HEK293 (cell line): ENCODE measurements around the gene MRPL14.

Experiments
- SALL2 ChIP-seq: fragments of 450-650 bp; formaldehyde crosslinking; IDR thresholded peaks from 2 replicates; pipeline ENCODE4 v1.5.0; 2017; ENCODE audit warnings: missing biosample characterization, mild to moderate bottlenecking, missing genetic modification characterization, borderline replicate concordance
- ZBTB49 ChIP-seq: fragments of 450-650 bp; formaldehyde crosslinking; IDR thresholded peaks from 2 replicates; pipeline ENCODE4 v1.5.1; 2016; ENCODE audit warnings: missing biosample characterization, missing genetic modification characterization, low read depth
- ZFP37 ChIP-seq: fragments of 450-650 bp; formaldehyde crosslinking; IDR thresholded peaks from 2 replicates; pipeline ENCODE4 v1.5.1; 2016; ENCODE audit warnings: missing biosample characterization, missing genetic modification characterization
- ZNF114 ChIP-seq: fragments of 450-650 bp; formaldehyde crosslinking; IDR thresholded peaks from 2 replicates; pipeline ENCODE4 v1.5.0; 2017; ENCODE audit warnings: missing biosample characterization, missing genetic modification characterization
- ZNF214 ChIP-seq: fragments of 450-650 bp; formaldehyde crosslinking; IDR thresholded peaks from 2 replicates; pipeline ENCODE4 v1.5.1; 2017; ENCODE audit warnings: missing biosample characterization, mild to moderate bottlenecking, missing genetic modification characterization, borderline replicate concordance
- ZNF433 ChIP-seq: fragments of 450-650 bp; formaldehyde crosslinking; IDR thresholded peaks from 2 replicates; pipeline ENCODE4 v1.5.1; 2016; ENCODE audit warnings: missing biosample characterization, missing genetic modification characterization, low read depth
- ZNF501 ChIP-seq: fragments of 450-650 bp; formaldehyde crosslinking; IDR thresholded peaks from 2 replicates; pipeline ENCODE4 v1.5.1; 2016; ENCODE audit warnings: missing biosample characterization, missing genetic modification characterization
- ZNF701 ChIP-seq: fragments of 450-650 bp; formaldehyde crosslinking; IDR thresholded peaks from 2 replicates; pipeline ENCODE4 v1.5.1; 2016; ENCODE audit warnings: missing biosample characterization, missing genetic modification characterization
- ZNF791 ChIP-seq: fragments of 450-650 bp; formaldehyde crosslinking; IDR thresholded peaks from 2 replicates; pipeline ENCODE4 v1.5.1; 2016; ENCODE audit warnings: missing biosample characterization, missing genetic modification characterization
- TF ChIP-seq, protein P1 (sequence below): fragments of 450-650 bp; formaldehyde crosslinking; IDR thresholded peaks from 2 replicates; pipeline ENCODE4 v1.5.1; 2016; ENCODE audit warnings: missing biosample characterization, missing genetic modification characterization
- TF ChIP-seq, protein P2 (sequence below): fragments of 450-650 bp; formaldehyde crosslinking; IDR thresholded peaks from 2 replicates; pipeline ENCODE4 v1.5.1; 2016; ENCODE audit warnings: missing biosample characterization, missing genetic modification characterization
- TF ChIP-seq, protein P3 (sequence below): fragments of 450-650 bp; formaldehyde crosslinking; IDR thresholded peaks from 2 replicates; pipeline ENCODE4 v1.5.1; 2017; ENCODE audit warnings: missing biosample characterization, missing genetic modification characterization
- TF ChIP-seq, protein P4 (sequence below): fragments of 450-650 bp; formaldehyde crosslinking; IDR thresholded peaks from 2 replicates; pipeline ENCODE4 v1.5.1; 2016; ENCODE audit warnings: missing biosample characterization, missing genetic modification characterization
- TF ChIP-seq, protein P5 (sequence below): fragments of 450-650 bp; formaldehyde crosslinking; IDR thresholded peaks from 2 replicates; pipeline ENCODE4 v1.5.1; 2016; ENCODE audit warnings: missing biosample characterization, missing genetic modification characterization

GRCh38 chr6:44122801-44123200 lies 4.5 kb downstream of the MRPL14 start:
- TF ChIP-seq, protein P1, sequence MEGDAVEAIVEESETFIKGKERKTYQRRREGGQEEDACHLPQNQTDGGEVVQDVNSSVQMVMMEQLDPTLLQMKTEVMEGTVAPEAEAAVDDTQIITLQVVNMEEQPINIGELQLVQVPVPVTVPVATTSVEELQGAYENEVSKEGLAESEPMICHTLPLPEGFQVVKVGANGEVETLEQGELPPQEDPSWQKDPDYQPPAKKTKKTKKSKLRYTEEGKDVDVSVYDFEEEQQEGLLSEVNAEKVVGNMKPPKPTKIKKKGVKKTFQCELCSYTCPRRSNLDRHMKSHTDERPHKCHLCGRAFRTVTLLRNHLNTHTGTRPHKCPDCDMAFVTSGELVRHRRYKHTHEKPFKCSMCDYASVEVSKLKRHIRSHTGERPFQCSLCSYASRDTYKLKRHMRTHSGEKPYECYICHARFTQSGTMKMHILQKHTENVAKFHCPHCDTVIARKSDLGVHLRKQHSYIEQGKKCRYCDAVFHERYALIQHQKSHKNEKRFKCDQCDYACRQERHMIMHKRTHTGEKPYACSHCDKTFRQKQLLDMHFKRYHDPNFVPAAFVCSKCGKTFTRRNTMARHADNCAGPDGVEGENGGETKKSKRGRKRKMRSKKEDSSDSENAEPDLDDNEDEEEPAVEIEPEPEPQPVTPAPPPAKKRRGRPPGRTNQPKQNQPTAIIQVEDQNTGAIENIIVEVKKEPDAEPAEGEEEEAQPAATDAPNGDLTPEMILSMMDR (tag by site-specific recombination): no peak
- TF ChIP-seq ZBTB49 (tag by site-specific recombination) (no peak), SALL2 (tag by site-specific recombination) (no peak), ZNF701 (tag by site-specific recombination) (no peak), ZNF114 (tag by site-specific recombination) (no peak), ZNF433 (tag by site-specific recombination) (no peak), ZNF501 (tag by site-specific recombination) (no peak), ZNF791 (tag by site-specific recombination) (no peak), ZNF214 (tag by site-specific recombination) (no peak), ZFP37 (tag by site-specific recombination) (no peak)
- TF ChIP-seq, protein P2, sequence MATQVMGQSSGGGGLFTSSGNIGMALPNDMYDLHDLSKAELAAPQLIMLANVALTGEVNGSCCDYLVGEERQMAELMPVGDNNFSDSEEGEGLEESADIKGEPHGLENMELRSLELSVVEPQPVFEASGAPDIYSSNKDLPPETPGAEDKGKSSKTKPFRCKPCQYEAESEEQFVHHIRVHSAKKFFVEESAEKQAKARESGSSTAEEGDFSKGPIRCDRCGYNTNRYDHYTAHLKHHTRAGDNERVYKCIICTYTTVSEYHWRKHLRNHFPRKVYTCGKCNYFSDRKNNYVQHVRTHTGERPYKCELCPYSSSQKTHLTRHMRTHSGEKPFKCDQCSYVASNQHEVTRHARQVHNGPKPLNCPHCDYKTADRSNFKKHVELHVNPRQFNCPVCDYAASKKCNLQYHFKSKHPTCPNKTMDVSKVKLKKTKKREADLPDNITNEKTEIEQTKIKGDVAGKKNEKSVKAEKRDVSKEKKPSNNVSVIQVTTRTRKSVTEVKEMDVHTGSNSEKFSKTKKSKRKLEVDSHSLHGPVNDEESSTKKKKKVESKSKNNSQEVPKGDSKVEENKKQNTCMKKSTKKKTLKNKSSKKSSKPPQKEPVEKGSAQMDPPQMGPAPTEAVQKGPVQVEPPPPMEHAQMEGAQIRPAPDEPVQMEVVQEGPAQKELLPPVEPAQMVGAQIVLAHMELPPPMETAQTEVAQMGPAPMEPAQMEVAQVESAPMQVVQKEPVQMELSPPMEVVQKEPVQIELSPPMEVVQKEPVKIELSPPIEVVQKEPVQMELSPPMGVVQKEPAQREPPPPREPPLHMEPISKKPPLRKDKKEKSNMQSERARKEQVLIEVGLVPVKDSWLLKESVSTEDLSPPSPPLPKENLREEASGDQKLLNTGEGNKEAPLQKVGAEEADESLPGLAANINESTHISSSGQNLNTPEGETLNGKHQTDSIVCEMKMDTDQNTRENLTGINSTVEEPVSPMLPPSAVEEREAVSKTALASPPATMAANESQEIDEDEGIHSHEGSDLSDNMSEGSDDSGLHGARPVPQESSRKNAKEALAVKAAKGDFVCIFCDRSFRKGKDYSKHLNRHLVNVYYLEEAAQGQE: no peak
- TF ChIP-seq, protein P3, sequence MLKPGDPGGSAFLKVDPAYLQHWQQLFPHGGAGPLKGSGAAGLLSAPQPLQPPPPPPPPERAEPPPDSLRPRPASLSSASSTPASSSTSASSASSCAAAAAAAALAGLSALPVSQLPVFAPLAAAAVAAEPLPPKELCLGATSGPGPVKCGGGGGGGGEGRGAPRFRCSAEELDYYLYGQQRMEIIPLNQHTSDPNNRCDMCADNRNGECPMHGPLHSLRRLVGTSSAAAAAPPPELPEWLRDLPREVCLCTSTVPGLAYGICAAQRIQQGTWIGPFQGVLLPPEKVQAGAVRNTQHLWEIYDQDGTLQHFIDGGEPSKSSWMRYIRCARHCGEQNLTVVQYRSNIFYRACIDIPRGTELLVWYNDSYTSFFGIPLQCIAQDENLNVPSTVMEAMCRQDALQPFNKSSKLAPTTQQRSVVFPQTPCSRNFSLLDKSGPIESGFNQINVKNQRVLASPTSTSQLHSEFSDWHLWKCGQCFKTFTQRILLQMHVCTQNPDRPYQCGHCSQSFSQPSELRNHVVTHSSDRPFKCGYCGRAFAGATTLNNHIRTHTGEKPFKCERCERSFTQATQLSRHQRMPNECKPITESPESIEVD: no peak
- TF ChIP-seq, protein P4, sequence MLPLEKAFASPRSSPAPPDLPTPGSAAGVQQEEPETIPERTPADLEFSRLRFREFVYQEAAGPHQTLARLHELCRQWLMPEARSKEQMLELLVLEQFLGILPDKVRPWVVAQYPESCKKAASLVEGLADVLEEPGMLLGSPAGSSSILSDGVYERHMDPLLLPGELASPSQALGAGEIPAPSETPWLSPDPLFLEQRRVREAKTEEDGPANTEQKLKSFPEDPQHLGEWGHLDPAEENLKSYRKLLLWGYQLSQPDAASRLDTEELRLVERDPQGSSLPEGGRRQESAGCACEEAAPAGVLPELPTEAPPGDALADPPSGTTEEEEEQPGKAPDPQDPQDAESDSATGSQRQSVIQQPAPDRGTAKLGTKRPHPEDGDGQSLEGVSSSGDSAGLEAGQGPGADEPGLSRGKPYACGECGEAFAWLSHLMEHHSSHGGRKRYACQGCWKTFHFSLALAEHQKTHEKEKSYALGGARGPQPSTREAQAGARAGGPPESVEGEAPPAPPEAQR: no peak
- TF ChIP-seq, protein P5, sequence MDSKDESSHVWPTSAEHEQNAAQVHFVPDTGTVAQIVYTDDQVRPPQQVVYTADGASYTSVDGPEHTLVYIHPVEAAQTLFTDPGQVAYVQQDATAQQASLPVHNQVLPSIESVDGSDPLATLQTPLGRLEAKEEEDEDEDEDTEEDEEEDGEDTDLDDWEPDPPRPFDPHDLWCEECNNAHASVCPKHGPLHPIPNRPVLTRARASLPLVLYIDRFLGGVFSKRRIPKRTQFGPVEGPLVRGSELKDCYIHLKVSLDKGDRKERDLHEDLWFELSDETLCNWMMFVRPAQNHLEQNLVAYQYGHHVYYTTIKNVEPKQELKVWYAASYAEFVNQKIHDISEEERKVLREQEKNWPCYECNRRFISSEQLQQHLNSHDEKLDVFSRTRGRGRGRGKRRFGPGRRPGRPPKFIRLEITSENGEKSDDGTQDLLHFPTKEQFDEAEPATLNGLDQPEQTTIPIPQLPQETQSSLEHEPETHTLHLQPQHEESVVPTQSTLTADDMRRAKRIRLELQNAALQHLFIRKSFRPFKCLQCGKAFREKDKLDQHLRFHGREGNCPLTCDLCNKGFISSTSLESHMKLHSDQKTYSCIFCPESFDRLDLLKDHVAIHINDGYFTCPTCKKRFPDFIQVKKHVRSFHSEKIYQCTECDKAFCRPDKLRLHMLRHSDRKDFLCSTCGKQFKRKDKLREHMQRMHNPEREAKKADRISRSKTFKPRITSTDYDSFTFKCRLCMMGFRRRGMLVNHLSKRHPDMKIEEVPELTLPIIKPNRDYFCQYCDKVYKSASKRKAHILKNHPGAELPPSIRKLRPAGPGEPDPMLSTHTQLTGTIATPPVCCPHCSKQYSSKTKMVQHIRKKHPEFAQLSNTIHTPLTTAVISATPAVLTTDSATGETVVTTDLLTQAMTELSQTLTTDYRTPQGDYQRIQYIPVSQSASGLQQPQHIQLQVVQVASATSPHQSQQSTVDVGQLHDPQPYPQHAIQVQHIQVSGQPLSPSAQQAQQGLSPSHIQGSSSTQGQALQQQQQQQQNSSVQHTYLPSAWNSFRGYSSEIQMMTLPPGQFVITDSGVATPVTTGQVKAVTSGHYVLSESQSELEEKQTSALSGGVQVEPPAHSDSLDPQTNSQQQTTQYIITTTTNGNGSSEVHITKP: no peak
